Common myeloid progenitor, CD34-positive (primary cell): Measurements from ENCODE around the gene RAB37.

Source experiments
- CTCF ChIA-PET: fragments of 350-600 bp; sonication (Branson Sonifier 250); formaldehyde crosslinking; loops from one replicate; lab custom pipeline; 2021; ENCODE audit warnings: antibody characterized with exemption; lab: Charles Lee
- POLR2A ChIA-PET: fragments of 350-600 bp; sonication (Branson Sonifier 250); formaldehyde crosslinking; loops from one replicate; lab custom pipeline; 2021; ENCODE audit warnings: antibody characterized with exemption; lab: Charles Lee
- DNase-seq, 3 donors: peaks; one replicate each; pipeline versions ENCODE4 v3.0.0 to v3.0.0-alpha.2; 2013
- H3K27ac ChIP-seq, 2 experiments: 1 replicate in 1 of 2; 2 replicates in 1 of 2; pipeline ENCODE4 v1.7.0; 2013; ENCODE audit warnings: inconsistent platforms in 2 of 2, low read length in 2 of 2, mild to moderate bottlenecking in 2 of 2, low read depth in 1 of 2, moderate library complexity in 1 of 2; ENCODE audit not compliant: severe bottlenecking in 2 of 2, insufficient read depth in 1 of 2, poor library complexity in 1 of 2
- H3K27me3 ChIP-seq, 5 experiments: replicated peaks in 2 of 5; 1 replicate in 3 of 5; 2 replicates in 2 of 5; pipeline versions ENCODE4 v1.6.1 to v1.7.0; 2013; ENCODE audit warnings: low read length in 4 of 5, mild to moderate bottlenecking in 2 of 5, moderate library complexity in 2 of 5, inconsistent platforms in 1 of 5; ENCODE audit not compliant: insufficient read depth in 5 of 5, control insufficient read depth in 4 of 5
- H3K36me3 ChIP-seq, 4 experiments: 1 replicate in 2 of 4; 2 replicates in 2 of 4; pipeline versions ENCODE4 v1.6.1 to v1.7.0; 2013; ENCODE audit warnings: low read length in 3 of 4, control low read depth in 1 of 4, mild to moderate bottlenecking in 1 of 4; ENCODE audit not compliant: control insufficient read depth in 4 of 4, insufficient read depth in 4 of 4
- H3K4me1 ChIP-seq, 4 experiments: 1 replicate in 3 of 4; 2 replicates in 1 of 4; pipeline versions ENCODE4 v1.6.1 to v1.7.1; 2013; ENCODE audit warnings: low read length in 3 of 4, mild to moderate bottlenecking in 3 of 4, control low read depth in 1 of 4, inconsistent platforms in 1 of 4, moderate library complexity in 1 of 4; ENCODE audit not compliant: control insufficient read depth in 4 of 4, insufficient read depth in 4 of 4; ENCODE audit errors: control extremely low read depth in 1 of 4
- H3K4me3 ChIP-seq, 7 experiments: 1 replicate in 4 of 7; 2 replicates in 3 of 7; pipeline versions ENCODE4 v1.5.1 to v1.7.0; 2013; ENCODE audit warnings: mild to moderate bottlenecking in 7 of 7, low read length in 6 of 7, moderate library complexity in 6 of 7, inconsistent platforms in 2 of 7, low read depth in 2 of 7, control low read depth in 1 of 7; ENCODE audit not compliant: insufficient read depth in 4 of 7, control insufficient read depth in 1 of 7; ENCODE audit errors: extremely low read depth in 1 of 7
- H3K9me3 ChIP-seq, 5 experiments: 1 replicate in 4 of 5; 2 replicates in 1 of 5; pipeline versions ENCODE4 v1.6.1 to v1.7.1; 2013; ENCODE audit warnings: low read length in 4 of 5, mild to moderate bottlenecking in 2 of 5, inconsistent platforms in 1 of 5, low read depth in 1 of 5, moderate library complexity in 1 of 5; ENCODE audit not compliant: control insufficient read depth in 4 of 5, insufficient read depth in 2 of 5; ENCODE audit errors: control extremely low read depth in 1 of 5
- WGBS: methylation state at CpG from one replicate; pipeline ENCODE4 v1.1.5; 2013; ENCODE audit not compliant: insufficient coverage; 5-methylcytosine and 5-hydroxymethylcytosine counted together

Gene RAB37

DNA sequence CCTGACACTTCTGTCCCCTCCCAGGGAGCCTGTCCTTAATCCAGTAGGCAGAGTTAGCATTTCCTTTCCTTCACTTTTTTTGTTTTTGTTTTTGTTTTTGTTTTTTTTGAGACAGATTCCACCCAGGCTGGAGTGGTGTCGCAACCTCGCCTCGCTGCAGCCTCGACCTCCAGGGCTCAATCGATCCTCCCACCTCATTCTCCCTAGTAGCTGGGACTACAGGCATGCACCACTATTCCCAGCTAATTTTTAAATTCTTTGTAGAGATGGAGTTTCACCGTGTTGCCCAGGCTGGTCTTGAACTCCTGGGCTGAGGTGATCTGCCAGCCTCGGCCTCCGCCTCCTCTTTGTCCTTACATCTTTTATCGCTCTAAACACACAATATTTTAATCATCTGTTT is 15.4 kb downstream of the RAB37 start:
- H3K27ac ChIP-seq, result peak overlapping the region in 1 of 2 experiments; percentile 58
- no peak overlapping the region for H3K4me3 ChIP-seq
- ChIA-PET CTCF (interaction anchor here (1.3 to 11.0 kb wide), 6 partner anchors 8 to 95 kb away, joined by 3 to 175 read pairs (median 14); partner anchors contain the start of genes NAT9 and RAB37), POLR2A (interaction anchor here (6.3 kb wide), 1 partner anchor 8 kb away, joined by 71 read pairs; no protein-coding TSS in a partner anchor)
- WGBS, result 92% methylated on average over 9 of the region's 9 CpGs
- peaks cover 19 to 80% (median 68%) of the 10 kb centered on the region in 4 experiments for H3K4me1 ChIP-seq
- H3K9me3 ChIP-seq, result no peaks in the 10 kb centered on the region
- H3K27me3 ChIP-seq, result no peaks in the 10 kb centered on the region
- no peak for DNase-seq
- peaks cover 0 to 19% (median 11%) of the 10 kb centered on the region in 4 experiments for H3K36me3 ChIP-seq

DNA sequence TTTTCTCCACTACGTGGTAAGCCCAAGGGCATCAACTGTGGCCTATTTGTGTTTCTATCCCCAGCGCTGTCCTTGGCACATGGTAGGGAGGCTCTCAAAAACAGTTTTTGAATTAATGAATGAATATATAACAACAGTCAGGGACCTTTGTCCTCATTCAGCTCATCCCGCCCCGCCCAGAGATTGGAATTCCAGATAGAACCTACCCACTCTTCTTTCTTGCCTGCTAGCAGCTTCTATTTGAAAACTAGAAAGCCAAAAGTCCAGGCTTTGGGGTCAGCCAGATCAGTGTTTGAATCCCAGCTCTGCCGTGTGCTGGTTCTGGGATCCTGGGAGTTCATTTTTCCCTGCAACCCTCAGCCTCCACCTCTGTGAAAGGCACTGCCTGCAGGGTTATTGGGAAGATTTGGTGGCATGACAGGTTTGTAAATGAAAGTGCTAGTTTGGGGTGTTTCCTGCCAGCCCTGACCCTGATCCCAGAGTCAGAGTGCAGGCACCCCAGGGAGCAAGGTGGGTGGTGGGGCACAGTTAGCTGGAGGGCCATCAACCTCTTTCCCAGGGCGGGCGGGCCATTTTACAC is 15.9 kb downstream of the RAB37 start:
- Histone ChIP-seq H3K4me3 (no peak overlapping the region), H3K27me3 (no peaks in the 10 kb centered on the region), H3K27ac (no peak overlapping the region), H3K36me3 (peaks cover 0 to 19% (median 10%) of the 10 kb centered on the region in 4 experiments), H3K9me3 (no peaks in the 10 kb centered on the region), H3K4me1 (peaks cover 19 to 80% (median 68%) of the 10 kb centered on the region in 4 experiments)
- ChIA-PET CTCF (interaction anchor here (0.9 to 11.0 kb wide), 6 partner anchors 11 to 109 kb away, joined by 3 to 175 read pairs (median 8); partner anchors contain the start of genes NAT9 and RAB37), POLR2A (no interaction called here)
- no peak for DNase-seq
- WGBS, result 100% methylated on average over 5 of the region's 7 CpGs

DNA sequence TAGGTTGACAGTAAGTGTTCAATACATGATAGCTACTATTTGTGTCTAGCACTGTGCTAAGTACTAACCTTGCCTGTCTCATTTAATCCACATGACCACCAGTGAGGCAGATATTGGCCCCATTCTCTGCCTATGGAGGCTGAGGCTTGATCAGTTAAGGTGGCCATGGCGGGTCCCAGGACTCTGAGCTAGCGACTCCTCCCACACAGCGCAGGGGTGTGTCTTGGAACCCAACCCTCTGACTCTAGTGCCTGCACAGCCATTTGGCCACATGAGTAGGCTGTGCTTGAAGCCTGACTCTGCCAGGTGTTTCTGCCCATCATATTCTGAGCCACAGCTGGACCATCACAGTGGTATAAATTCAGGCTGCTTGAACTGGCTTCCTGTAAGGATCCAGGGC is 17.8 kb downstream of the RAB37 start:
- H3K4me1 ChIP-seq, result peaks cover 19 to 91% (median 82%) of the 10 kb centered on the region in 4 experiments
- CTCF ChIA-PET, result interaction anchor here (0.7 to 11.0 kb wide), 10 partner anchors 8 to 28 kb away, joined by 3 to 175 read pairs (median 5); partner anchors contain the start of genes NAT9, NHERF1 and RAB37
- H3K4me3 ChIP-seq, result no peak overlapping the region
- WGBS, result 97% methylated on average over 3 of the region's 3 CpGs
- H3K27ac ChIP-seq, result no peak overlapping the region
- H3K9me3 ChIP-seq, result no peaks in the 10 kb centered on the region
- POLR2A ChIA-PET, result interaction anchor here (0.7 to 1.2 kb wide), 2 partner anchors 11 to 26 kb away, joined by 3 to 7 read pairs; no protein-coding TSS in a partner anchor
- no peak for DNase-seq
- H3K36me3 ChIP-seq, result peaks cover 0 to 19% (median 10%) of the 10 kb centered on the region in 4 experiments
- H3K27me3 ChIP-seq, result no peaks in the 10 kb centered on the region

DNA sequence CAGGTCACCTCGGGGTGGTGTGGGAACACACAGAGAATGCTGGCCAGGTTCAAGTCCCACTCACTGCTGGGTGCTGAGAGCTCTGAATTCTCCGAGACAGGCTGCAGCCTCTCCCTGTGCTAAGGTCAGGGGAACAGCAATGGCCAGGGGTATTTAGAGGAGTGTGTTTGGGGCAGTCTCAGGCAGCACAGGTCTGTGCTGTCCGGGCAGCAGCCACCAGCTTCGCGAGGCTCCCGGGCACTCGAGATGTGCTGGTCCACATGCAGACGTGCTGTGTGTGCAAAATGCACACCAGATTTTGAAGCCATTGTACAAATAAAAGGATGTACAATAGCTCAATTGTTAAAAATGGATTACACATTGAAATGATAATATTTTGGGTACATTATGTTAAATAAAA is 18.5 kb downstream of the RAB37 start:
- ChIA-PET POLR2A (interaction anchor here (0.7 kb wide), 1 partner anchor 839 kb away, joined by 3 read pairs; no protein-coding TSS in a partner anchor), CTCF (interaction anchor here (0.9 to 11.0 kb wide), 6 partner anchors 9 to 96 kb away, joined by 3 to 175 read pairs (median 31); partner anchors contain the start of genes NAT9, NHERF1 and RAB37)
- no peak overlapping the region for H3K27ac ChIP-seq
- WGBS, result 97% methylated on average over 8 of the region's 8 CpGs
- no peak for DNase-seq
- peaks cover 0 to 19% (median 10%) of the 10 kb centered on the region in 4 experiments for H3K36me3 ChIP-seq
- H3K4me3 ChIP-seq, result no peak overlapping the region
- H3K4me1 ChIP-seq, result peaks cover 19 to 91% (median 82%) of the 10 kb centered on the region in 4 experiments
- no peaks in the 10 kb centered on the region for H3K27me3 ChIP-seq
- H3K9me3 ChIP-seq, result no peaks in the 10 kb centered on the region

DNA sequence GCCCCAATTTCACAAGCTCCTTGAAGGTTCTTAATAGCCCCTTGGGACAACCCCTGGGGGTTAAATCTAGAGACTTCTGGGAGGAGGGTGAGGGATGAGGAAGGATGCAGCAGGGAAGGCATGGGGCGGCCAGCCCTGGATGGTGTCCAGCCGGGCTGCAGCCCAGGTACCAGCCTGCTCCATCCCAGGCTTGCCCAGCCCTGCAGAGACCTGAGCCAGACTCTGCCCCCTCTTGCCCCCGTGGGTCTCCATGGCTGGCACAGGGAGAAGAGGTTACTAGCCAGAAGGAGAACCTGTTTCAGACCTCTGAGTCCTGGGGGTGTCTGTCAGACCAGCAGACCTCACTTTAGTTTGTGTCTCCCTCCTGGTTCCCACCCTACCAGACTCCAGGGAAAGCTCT is 19.8 kb downstream of the RAB37 start:
- H3K4me3 ChIP-seq, result peak overlapping the region in 3 of 7 experiments; percentile 19 to 55 (median 42)
- H3K9me3 ChIP-seq, result no peaks in the 10 kb centered on the region
- no peak for DNase-seq
- peak overlapping the region; percentile 40 to 76 for H3K27ac ChIP-seq
- H3K36me3 ChIP-seq, result peaks cover 0 to 28% (median 11%) of the 10 kb centered on the region in 4 experiments
- 35% methylated on average over 3 of the region's 3 CpGs for WGBS
- ChIA-PET POLR2A (interaction anchor here (1.1 kb wide), 1 partner anchor 9 kb away, joined by 4 read pairs; the partner anchor contains the start of gene NHERF1), CTCF (interaction anchor here (0.8 to 11.0 kb wide), 8 partner anchors 11 to 100 kb away, joined by 3 to 175 read pairs (median 6); partner anchors contain the start of genes NAT9, NHERF1 and RAB37)
- no peaks in the 10 kb centered on the region for H3K27me3 ChIP-seq
- H3K4me1 ChIP-seq, result peaks cover 14 to 91% (median 79%) of the 10 kb centered on the region in 4 experiments

DNA sequence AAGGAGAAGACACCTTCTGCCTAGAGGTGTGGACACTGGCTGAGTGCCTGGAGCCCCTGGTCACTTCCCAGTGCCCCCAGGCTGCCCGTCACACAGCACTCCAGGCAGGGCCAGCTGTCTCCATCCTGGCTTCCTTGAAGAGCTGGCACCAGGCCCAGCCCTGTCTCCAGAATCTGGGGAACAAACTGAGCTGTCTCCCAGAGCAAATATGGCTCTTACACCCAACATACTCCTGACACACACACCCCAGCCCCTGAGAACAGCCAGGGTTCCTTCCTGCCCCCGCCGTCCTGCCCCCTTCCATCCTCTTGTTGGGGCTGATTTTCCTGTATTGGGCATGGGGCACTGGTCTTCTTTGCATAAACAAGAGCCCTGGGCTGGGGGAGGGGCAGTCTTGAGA is 20.4 kb downstream of the RAB37 start:
- H3K27ac ChIP-seq, result peak overlapping the region; percentile 40 to 76
- no peaks in the 10 kb centered on the region for H3K9me3 ChIP-seq
- H3K4me3 ChIP-seq, result peak overlapping the region in 4 of 7 experiments; percentile 44 to 65 (median 50)
- peaks cover 0 to 31% (median 10%) of the 10 kb centered on the region in 4 experiments for H3K36me3 ChIP-seq
- H3K27me3 ChIP-seq, result no peaks in the 10 kb centered on the region
- ChIA-PET CTCF (interaction anchor here (0.7 to 11.0 kb wide), 7 partner anchors 7 to 101 kb away, joined by 3 to 175 read pairs (median 58); partner anchors contain the start of genes NAT9, NHERF1 and RAB37), POLR2A (interaction anchor here (6.0 kb wide), 1 partner anchor 8 kb away, joined by 71 read pairs; the partner anchor contains the start of gene NHERF1)
- peaks cover 13 to 85% (median 73%) of the 10 kb centered on the region in 4 experiments for H3K4me1 ChIP-seq
- DNase-seq, result no peak
- WGBS, result 43% methylated on average over 1 of the region's 3 CpGs
